A549 treated with AZD9567 at 1 μM for 4 hours (cell line): ENCODE data around the gene PANK1. TPM values are rescaled to one million over a fixed set of nuclear protein-coding genes. Genes with fewer than 3 reads are reported as not detected.

Experiments
- total RNA-seq: library from RNA; stranded (reverse); fragments of 200-300 nt; extraction: Qiagen RNA extraction; gene quantifications from 5 replicates; pipeline ENCODE4 v1.2.3, GENCODE V29; 2022; ENCODE audit not compliant: insufficient read depth

Gene PANK1
- 6.7 to 8.1 TPM (median 7.0 TPM) in 5 replicates for total RNA-seq

DNA sequence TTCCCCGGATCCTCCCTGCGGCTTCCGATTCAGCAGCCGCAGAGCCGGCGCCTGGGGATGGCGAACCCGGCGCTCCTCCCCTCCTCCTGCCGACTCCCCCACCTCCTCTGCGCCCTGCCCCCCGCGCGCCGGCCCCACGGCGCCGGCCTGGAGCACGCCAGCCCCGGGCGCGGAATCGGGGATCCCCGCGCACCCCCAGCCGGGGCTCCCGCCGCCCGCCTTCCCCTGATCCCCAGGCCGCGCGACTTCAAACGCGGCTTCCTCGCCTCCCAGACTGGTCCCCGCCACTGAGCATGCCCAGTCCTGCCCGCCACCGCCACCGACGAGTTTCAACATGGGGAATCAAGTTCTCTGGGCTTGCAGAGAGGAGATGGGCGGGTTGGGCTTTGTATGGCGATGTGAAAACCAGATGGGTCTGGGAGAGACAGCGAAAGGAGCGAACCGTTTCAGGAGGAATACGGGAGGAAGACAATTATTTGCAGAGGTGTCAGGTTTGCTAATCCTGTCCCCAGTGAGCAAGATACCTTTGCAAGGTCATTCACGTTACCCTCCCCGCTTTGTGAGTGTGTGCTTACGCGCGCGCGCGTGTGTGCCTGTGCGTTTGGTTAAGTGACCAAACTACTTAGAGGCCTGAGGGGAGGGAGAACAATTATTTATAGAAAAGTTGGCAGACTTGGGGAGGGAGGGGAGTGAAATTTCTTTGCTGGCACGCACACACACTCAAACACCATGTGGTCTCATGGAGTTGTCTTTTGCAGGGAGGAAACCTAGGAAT is at the start of gene PANK1:
PANK1 (minus strand) TSS at position 276 of the 775 bp plus-strand sequence. CDS start 351 bp downstream, outside the sequence.

DNA sequence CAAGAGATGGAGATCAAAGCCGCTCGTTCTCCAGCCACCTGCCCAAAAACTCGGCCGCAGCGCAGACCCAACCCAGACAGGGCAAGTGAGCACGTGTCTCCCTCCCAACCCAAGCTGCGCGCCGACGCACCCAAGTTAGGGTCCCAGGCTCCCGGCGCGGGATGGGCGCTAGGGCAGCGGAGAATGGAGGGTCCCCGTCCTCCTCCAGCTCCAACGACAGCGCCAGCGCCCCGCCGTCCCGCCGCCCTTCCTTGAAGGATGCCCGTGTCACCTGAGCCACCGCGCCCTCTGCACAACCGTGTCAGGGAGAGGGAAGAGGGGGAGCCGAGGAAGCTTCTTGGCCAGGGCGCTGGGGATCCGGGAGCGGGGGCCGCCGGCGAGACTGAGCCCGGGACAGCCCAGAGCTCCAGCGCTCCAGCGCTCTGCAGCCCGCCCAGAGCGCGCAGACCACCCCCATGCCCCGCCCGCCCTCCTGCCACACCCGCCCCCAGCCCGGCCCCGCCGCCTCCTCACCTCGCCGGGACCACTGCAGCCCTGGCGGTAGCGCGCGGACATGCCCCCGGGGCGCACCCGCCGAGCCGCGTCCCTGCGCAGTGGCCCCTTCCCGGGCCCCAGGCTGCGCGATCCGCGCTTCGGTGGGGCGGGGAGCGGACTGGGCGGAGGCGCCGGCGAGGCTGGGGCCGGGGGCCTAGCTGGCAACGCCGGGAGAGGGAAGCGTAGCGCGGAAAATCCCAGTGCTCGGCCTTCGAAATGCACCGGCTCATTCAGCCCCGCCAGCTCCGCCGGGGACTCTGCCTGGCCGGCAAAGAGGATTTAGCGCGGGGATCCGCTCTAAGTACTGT is 109.7 kb downstream of the PANK1 start, which contains the start of gene SLC16A12:
SLC16A12 (minus strand) TSS at position 424 of the 842 bp plus-strand sequence. CDS start 73,016 bp downstream, outside the sequence.

Other genes starting within 250 kb of the PANK1 start
- gene IFIT5, start 230.7 kb downstream of the PANK1 start, total RNA-seq = 6.6 to 9.1 TPM (median 8.4 TPM) in 5 replicates
- 0.16 to 0.39 TPM (median 0.24 TPM) in 4 of 5 replicates, not detected in the other for gene SLC16A12, start 109.6 kb downstream of the PANK1 start, total RNA-seq
- gene KIF20B, start 56.3 kb upstream of the PANK1 start, total RNA-seq = 11.8 to 16.2 TPM (median 15.0 TPM) in 5 replicates